Measurements from ENCODE around the gene MCOLN1.

GRCh38 chr19:7545904-7546303 lies 23.5 kb downstream of the MCOLN1 start:
- TF ChIP-seq POLR2AphosphoS5 (IDR thresholded peaks at IDR 0.05; ENCODE audit: insufficient read depth, low read depth, low read length): no peak
- TF ChIP-seq POLR2A (IDR thresholded peaks at IDR 0.05; ENCODE audit: low read depth, low read length): no peak
- TF ChIP-seq, protein P1, sequence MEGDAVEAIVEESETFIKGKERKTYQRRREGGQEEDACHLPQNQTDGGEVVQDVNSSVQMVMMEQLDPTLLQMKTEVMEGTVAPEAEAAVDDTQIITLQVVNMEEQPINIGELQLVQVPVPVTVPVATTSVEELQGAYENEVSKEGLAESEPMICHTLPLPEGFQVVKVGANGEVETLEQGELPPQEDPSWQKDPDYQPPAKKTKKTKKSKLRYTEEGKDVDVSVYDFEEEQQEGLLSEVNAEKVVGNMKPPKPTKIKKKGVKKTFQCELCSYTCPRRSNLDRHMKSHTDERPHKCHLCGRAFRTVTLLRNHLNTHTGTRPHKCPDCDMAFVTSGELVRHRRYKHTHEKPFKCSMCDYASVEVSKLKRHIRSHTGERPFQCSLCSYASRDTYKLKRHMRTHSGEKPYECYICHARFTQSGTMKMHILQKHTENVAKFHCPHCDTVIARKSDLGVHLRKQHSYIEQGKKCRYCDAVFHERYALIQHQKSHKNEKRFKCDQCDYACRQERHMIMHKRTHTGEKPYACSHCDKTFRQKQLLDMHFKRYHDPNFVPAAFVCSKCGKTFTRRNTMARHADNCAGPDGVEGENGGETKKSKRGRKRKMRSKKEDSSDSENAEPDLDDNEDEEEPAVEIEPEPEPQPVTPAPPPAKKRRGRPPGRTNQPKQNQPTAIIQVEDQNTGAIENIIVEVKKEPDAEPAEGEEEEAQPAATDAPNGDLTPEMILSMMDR (IDR thresholded peaks at IDR 0.05; ENCODE audit: extremely low read depth in 1 of 2, insufficient read depth in 1 of 2, low read depth in 1 of 2, low read length in 2 of 2): no peak
- TF ChIP-seq EZH2 (IDR thresholded peaks at IDR 0.05; ENCODE audit: borderline replicate concordance, low read depth, low read length, severe bottlenecking): no peak
